HL-60 (cell line): ENCODE data around the gene DOK7.

Experiments
- REST ChIP-seq: IDR thresholded peaks from 2 replicates; pipeline ENCODE4 v1.6.1; 2012; ENCODE audit warnings: low read depth; ENCODE audit not compliant: insufficient replicate concordance
- TF ChIP-seq, protein P1 (sequence below): IDR thresholded peaks from one replicate; pipeline ENCODE4 v1.5.1; 2011; ENCODE audit warnings: low read length, control low read depth, inconsistent platforms; ENCODE audit not compliant: insufficient read depth

DNA sequence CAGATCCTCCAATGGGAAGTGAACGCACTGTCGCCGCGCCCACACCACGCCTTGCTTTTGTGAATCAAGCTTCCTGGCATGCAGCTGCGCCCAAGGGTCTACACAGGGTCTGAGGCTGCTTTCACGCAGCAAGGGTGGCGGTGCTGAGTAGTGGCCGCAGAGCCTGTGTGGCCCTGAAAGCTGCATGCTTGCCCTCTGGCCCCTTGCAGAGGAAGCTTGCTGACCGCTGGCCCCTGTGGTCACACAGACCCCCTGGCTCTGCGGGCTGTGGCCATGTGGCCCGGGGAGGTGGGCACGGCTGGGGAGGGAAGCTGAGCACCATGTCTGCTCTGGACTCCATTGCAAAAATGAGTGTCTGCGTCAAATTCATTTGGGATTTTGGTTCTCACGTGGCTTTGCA, 8.8 kb downstream of the DOK7 start:
- TF ChIP-seq, protein P1, sequence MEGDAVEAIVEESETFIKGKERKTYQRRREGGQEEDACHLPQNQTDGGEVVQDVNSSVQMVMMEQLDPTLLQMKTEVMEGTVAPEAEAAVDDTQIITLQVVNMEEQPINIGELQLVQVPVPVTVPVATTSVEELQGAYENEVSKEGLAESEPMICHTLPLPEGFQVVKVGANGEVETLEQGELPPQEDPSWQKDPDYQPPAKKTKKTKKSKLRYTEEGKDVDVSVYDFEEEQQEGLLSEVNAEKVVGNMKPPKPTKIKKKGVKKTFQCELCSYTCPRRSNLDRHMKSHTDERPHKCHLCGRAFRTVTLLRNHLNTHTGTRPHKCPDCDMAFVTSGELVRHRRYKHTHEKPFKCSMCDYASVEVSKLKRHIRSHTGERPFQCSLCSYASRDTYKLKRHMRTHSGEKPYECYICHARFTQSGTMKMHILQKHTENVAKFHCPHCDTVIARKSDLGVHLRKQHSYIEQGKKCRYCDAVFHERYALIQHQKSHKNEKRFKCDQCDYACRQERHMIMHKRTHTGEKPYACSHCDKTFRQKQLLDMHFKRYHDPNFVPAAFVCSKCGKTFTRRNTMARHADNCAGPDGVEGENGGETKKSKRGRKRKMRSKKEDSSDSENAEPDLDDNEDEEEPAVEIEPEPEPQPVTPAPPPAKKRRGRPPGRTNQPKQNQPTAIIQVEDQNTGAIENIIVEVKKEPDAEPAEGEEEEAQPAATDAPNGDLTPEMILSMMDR, result no peak
- no peak for TF ChIP-seq REST
